Stimulated activated memory B cell treated with anti-CD40 and anti-IgM and Interleukin-4, amounts not matched to agents 10 μg/mL and 1 μg/mL and 100 μg/mL, for 72 hours (primary cell): Measurements from ENCODE around the gene PKHD1.
"Not testable (repeated sequence)": the region's sequence is repeated elsewhere in the genome, so short reads cannot be mapped to it uniquely, and the experiment has no call there.

ENCODE experiments used
- ATAC-seq: fragments of 150-1000 bp; cut with Tn5 transposase; 2 replicates; pipeline ENCODE4 v1.10.0; 2021
- H3K27ac Mint-ChIP-seq: one replicate; pipeline ENCODE4 v1.8.0; 2022; ENCODE audit warnings: mild to moderate bottlenecking, mixed read lengths
- H3K27me3 Mint-ChIP-seq: one replicate; pipeline ENCODE4 v1.8.0; 2022; ENCODE audit warnings: mixed read lengths
- H3K36me3 Mint-ChIP-seq: one replicate; pipeline ENCODE4 v1.8.0; 2022; ENCODE audit warnings: mixed read lengths
- H3K4me1 Mint-ChIP-seq: one replicate; pipeline ENCODE4 v1.8.0; 2022; ENCODE audit warnings: mixed read lengths
- H3K4me3 Mint-ChIP-seq: one replicate; pipeline ENCODE4 v1.8.0; 2022; ENCODE audit warnings: mild to moderate bottlenecking, moderate library complexity, mixed read lengths
- H3K9me3 Mint-ChIP-seq: one replicate; pipeline ENCODE4 v1.8.0; 2022; ENCODE audit warnings: mixed read lengths

PKHD1 gene

GRCh38 chr6:51953246-51953645 lies 134.2 kb downstream of the PKHD1 start:
- Mint-ChIP-seq H3K27ac (no peak overlapping the region), H3K4me1 (no peaks in the 10 kb centered on the region), H3K36me3 (no peaks in the 10 kb centered on the region), H3K9me3 (no peaks in the 10 kb centered on the region), H3K27me3 (no peaks in the 10 kb centered on the region), H3K4me3 (no peak overlapping the region)
- ATAC-seq, result no peak

- no peak for ATAC-seq
- H3K9me3 Mint-ChIP-seq, result no peaks in the 10 kb centered on the region
- H3K27ac Mint-ChIP-seq, result no peak overlapping the region
- no peak overlapping the region for H3K4me3 Mint-ChIP-seq
- no peaks in the 10 kb centered on the region for H3K27me3 Mint-ChIP-seq
- H3K36me3 Mint-ChIP-seq, result no peaks in the 10 kb centered on the region
- H3K4me1 Mint-ChIP-seq, result no peaks in the 10 kb centered on the region
Observed at GRCh38 chr6:51951924-51952323, 135.5 kb downstream of the PKHD1 start.

- H3K4me3 Mint-ChIP-seq, result no peak overlapping the region
- no peak for ATAC-seq
- H3K4me1 Mint-ChIP-seq, result no peaks in the 10 kb centered on the region
- no peaks in the 10 kb centered on the region for H3K36me3 Mint-ChIP-seq
- no peak overlapping the region for H3K27ac Mint-ChIP-seq
- H3K9me3 Mint-ChIP-seq, result no peaks in the 10 kb centered on the region
- no peaks in the 10 kb centered on the region for H3K27me3 Mint-ChIP-seq
Observed at GRCh38 chr6:51949526-51949925, 137.9 kb downstream of the PKHD1 start.

GRCh38 chr6:51939695-51940094 lies 147.7 kb downstream of the PKHD1 start:
- peaks cover 19% of the 10 kb centered on the region for H3K27me3 Mint-ChIP-seq
- H3K27ac Mint-ChIP-seq, H3K36me3 Mint-ChIP-seq, H3K4me3 Mint-ChIP-seq, H3K9me3 Mint-ChIP-seq, H3K4me1 Mint-ChIP-seq, ATAC-seq: not testable (repeated sequence)

- no peak for ATAC-seq
- H3K9me3 Mint-ChIP-seq, result no peaks in the 10 kb centered on the region
Observed at GRCh38 chr6:51936531-51937290, 150.7 kb downstream of the PKHD1 start.

GRCh38 chr6:51934098-51934497 lies 153.3 kb downstream of the PKHD1 start:
- no peaks in the 10 kb centered on the region for H3K4me1 Mint-ChIP-seq

More at GRCh38 chr6:51936531-51937290, 150.7 kb downstream of the PKHD1 start:
- H3K27me3 Mint-ChIP-seq, result peaks cover 8% of the 10 kb centered on the region
- H3K36me3 Mint-ChIP-seq, result no peaks in the 10 kb centered on the region
- no peak overlapping the region for H3K4me3 Mint-ChIP-seq
- no peaks in the 10 kb centered on the region for H3K4me1 Mint-ChIP-seq
- H3K27ac Mint-ChIP-seq, result no peak overlapping the region

GRCh38 chr6:51932956-51933355 lies 154.5 kb downstream of the PKHD1 start:
- H3K36me3 Mint-ChIP-seq, result no peaks in the 10 kb centered on the region
- no peaks in the 10 kb centered on the region for H3K4me1 Mint-ChIP-seq
- no peak for ATAC-seq

More at GRCh38 chr6:51934098-51934497, 153.3 kb downstream of the PKHD1 start:
- peaks cover 10% of the 10 kb centered on the region for H3K27me3 Mint-ChIP-seq
- no peak overlapping the region for H3K27ac Mint-ChIP-seq
- no peaks in the 10 kb centered on the region for H3K9me3 Mint-ChIP-seq
- ATAC-seq, result no peak
- no peak overlapping the region for H3K4me3 Mint-ChIP-seq
- H3K36me3 Mint-ChIP-seq, result no peaks in the 10 kb centered on the region

GRCh38 chr6:51930602-51931001 lies 156.8 kb downstream of the PKHD1 start:
- H3K9me3 Mint-ChIP-seq, result no peaks in the 10 kb centered on the region
- no peak overlapping the region for H3K27ac Mint-ChIP-seq
- no peaks in the 10 kb centered on the region for H3K36me3 Mint-ChIP-seq
- no peaks in the 10 kb centered on the region for H3K4me1 Mint-ChIP-seq
- H3K27me3 Mint-ChIP-seq, result peaks cover 10% of the 10 kb centered on the region
- ATAC-seq, result no peak
- H3K4me3 Mint-ChIP-seq, result no peak overlapping the region

More at GRCh38 chr6:51932956-51933355, 154.5 kb downstream of the PKHD1 start:
- H3K9me3 Mint-ChIP-seq, result no peaks in the 10 kb centered on the region
- H3K4me3 Mint-ChIP-seq, result no peak overlapping the region
- peaks cover 10% of the 10 kb centered on the region for H3K27me3 Mint-ChIP-seq
- H3K27ac Mint-ChIP-seq, result no peak overlapping the region

GRCh38 chr6:51929934-51930574 lies 157.4 kb downstream of the PKHD1 start:
- Mint-ChIP-seq H3K27ac (no peak overlapping the region), H3K36me3 (no peaks in the 10 kb centered on the region), H3K4me3 (no peak overlapping the region), H3K4me1 (no peaks in the 10 kb centered on the region), H3K27me3 (peaks cover 10% of the 10 kb centered on the region), H3K9me3 (peaks cover 3% of the 10 kb centered on the region)
- ATAC-seq, result no peak

- Mint-ChIP-seq H3K36me3 (no peaks in the 10 kb centered on the region), H3K27ac (no peak overlapping the region), H3K9me3 (peaks cover 5% of the 10 kb centered on the region), H3K27me3 (peaks cover 10% of the 10 kb centered on the region), H3K4me3 (no peak overlapping the region), H3K4me1 (no peaks in the 10 kb centered on the region)
- peak; percentile 75 for ATAC-seq
Observed at GRCh38 chr6:51928320-51928719, 159.1 kb downstream of the PKHD1 start.

- Mint-ChIP-seq H3K9me3 (peaks cover 5% of the 10 kb centered on the region), H3K27me3 (peaks cover 10% of the 10 kb centered on the region), H3K36me3 (no peaks in the 10 kb centered on the region), H3K27ac (no peak overlapping the region), H3K4me1 (no peaks in the 10 kb centered on the region), H3K4me3 (no peak overlapping the region)
- no peak for ATAC-seq
Observed at GRCh38 chr6:51927450-51927849, 160.0 kb downstream of the PKHD1 start.

GRCh38 chr6:51926125-51926524 lies 161.3 kb downstream of the PKHD1 start:
- peaks cover 8% of the 10 kb centered on the region for H3K9me3 Mint-ChIP-seq
- ATAC-seq, result no peak
- H3K4me1 Mint-ChIP-seq, result no peaks in the 10 kb centered on the region
- H3K27me3 Mint-ChIP-seq, result peaks cover 5% of the 10 kb centered on the region
- H3K4me3 Mint-ChIP-seq, result no peak overlapping the region
- H3K27ac Mint-ChIP-seq, result no peak overlapping the region
- H3K36me3 Mint-ChIP-seq, result no peaks in the 10 kb centered on the region

GRCh38 chr6:51922479-51922878 lies 164.9 kb downstream of the PKHD1 start:
- not testable (repeated sequence) for H3K36me3 Mint-ChIP-seq, H3K4me1 Mint-ChIP-seq, H3K27ac Mint-ChIP-seq, ATAC-seq, H3K4me3 Mint-ChIP-seq
- peaks cover 14% of the 10 kb centered on the region for H3K9me3 Mint-ChIP-seq
- H3K27me3 Mint-ChIP-seq, result peaks cover 10% of the 10 kb centered on the region

- Mint-ChIP-seq H3K27me3 (peaks cover 10% of the 10 kb centered on the region), H3K9me3 (peaks cover 12% of the 10 kb centered on the region)
- H3K36me3 Mint-ChIP-seq, ATAC-seq, H3K4me3 Mint-ChIP-seq, H3K27ac Mint-ChIP-seq, H3K4me1 Mint-ChIP-seq: not testable (repeated sequence)
Observed at GRCh38 chr6:51918347-51918746, 169.1 kb downstream of the PKHD1 start.

GRCh38 chr6:51915098-51915497 lies 172.3 kb downstream of the PKHD1 start:
- Mint-ChIP-seq H3K9me3 (peaks cover 9% of the 10 kb centered on the region), H3K4me3 (no peak overlapping the region), H3K27ac (no peak overlapping the region), H3K36me3 (no peaks in the 10 kb centered on the region), H3K27me3 (no peaks in the 10 kb centered on the region), H3K4me1 (peaks cover 7% of the 10 kb centered on the region)
- ATAC-seq, result no peak

- H3K4me1 Mint-ChIP-seq, result peaks cover 7% of the 10 kb centered on the region
- no peaks in the 10 kb centered on the region for H3K27me3 Mint-ChIP-seq
- ATAC-seq, result peak; percentile 43
- peaks cover 4% of the 10 kb centered on the region for H3K9me3 Mint-ChIP-seq
- H3K4me3 Mint-ChIP-seq, result no peak overlapping the region
- no peak overlapping the region for H3K27ac Mint-ChIP-seq
- H3K36me3 Mint-ChIP-seq, result no peaks in the 10 kb centered on the region
Observed at GRCh38 chr6:51913265-51913664, 174.1 kb downstream of the PKHD1 start.
